SK-N-MC (cell line): ENCODE data around the gene PPP1R1C.

Source experiments
- DNase-seq: peaks from one replicate; pipeline ENCODE4 v3.0.0-alpha.2; 2011; ENCODE audit warnings: low read depth, low spot score
- H3K27ac ChIP-seq: fragments of 200-600 bp; sonication (generic); 2 replicates; pipeline ENCODE4 v1.5.1; 2016; ENCODE audit warnings: mixed run types
- H3K36me3 ChIP-seq: fragments of 200-600 bp; sonication (generic); 2 replicates; pipeline ENCODE4 v1.6.1; 2017; ENCODE audit warnings: antibody characterized with exemption, low read length, mixed read lengths; ENCODE audit not compliant: insufficient read depth
- H3K4me3 ChIP-seq: fragments of 200-600 bp; sonication (generic); 2 replicates; pipeline ENCODE4 v1.5.1; 2016
- H3K9ac ChIP-seq: fragments of 200-600 bp; sonication (generic); 2 replicates; pipeline ENCODE4 v1.8.0; 2017; ENCODE audit warnings: mixed run types, mixed read lengths; ENCODE audit not compliant: insufficient read length
- H3K9me3 ChIP-seq: fragments of 200-600 bp; sonication (generic); 2 replicates; pipeline ENCODE4 v1.6.1; 2017; ENCODE audit warnings: low read depth, mild to moderate bottlenecking, antibody characterized with exemption, low read length, moderate library complexity, mixed read lengths
- EZH2 ChIP-seq: fragments of 200-600 bp; sonication (generic); IDR thresholded peaks from one replicate; pipeline ENCODE4 v1.6.1; 2017; ENCODE audit warnings: antibody characterized with exemption
- FOXP2 ChIP-seq: optimal IDR thresholded peaks from 2 replicates; pipeline ENCODE3; 2011; ENCODE audit warnings: mild to moderate bottlenecking, moderate library complexity; ENCODE audit not compliant: insufficient read depth; ENCODE audit errors: extremely low read length, control extremely low read depth
- POLR2AphosphoS5 ChIP-seq: IDR thresholded peaks from 2 replicates; pipeline ENCODE4 v1.6.1; 2012; ENCODE audit warnings: mild to moderate bottlenecking, low read depth, low read length, borderline replicate concordance

PPP1R1C gene

GRCh38 chr2:182048621-182049020, 63.0 kb downstream of the PPP1R1C start:
- Histone ChIP-seq H3K4me3 (no peak overlapping the region), H3K36me3 (no peaks in the 10 kb centered on the region), H3K27ac (peak overlapping the region; percentile 98), H3K9me3 (no peaks in the 10 kb centered on the region), H3K9ac (no peak overlapping the region)
- TF ChIP-seq FOXP2 (no peak), EZH2 (no peak), POLR2AphosphoS5 (no peak)
- no peak for DNase-seq

GRCh38 chr2:182049372-182050148, 63.9 kb downstream of the PPP1R1C start:
- H3K4me3 ChIP-seq, result peak overlapping the region; percentile 50
- DNase-seq, result no peak
- no peaks in the 10 kb centered on the region for H3K36me3 ChIP-seq
- H3K9ac ChIP-seq, result peak overlapping the region; percentile 5
- peak overlapping the region; percentile 98 for H3K27ac ChIP-seq
- TF ChIP-seq POLR2AphosphoS5 (no peak), FOXP2 (no peak), EZH2 (no peak)
- H3K9me3 ChIP-seq, result no peaks in the 10 kb centered on the region

GRCh38 chr2:182050333-182051135, 64.9 kb downstream of the PPP1R1C start:
- peak overlapping the region; percentile 98 for H3K27ac ChIP-seq
- DNase-seq, result no peak
- no peak for TF ChIP-seq EZH2
- no peak for TF ChIP-seq POLR2AphosphoS5
- TF ChIP-seq FOXP2, result no peak
- peak overlapping the region; percentile 50 for H3K4me3 ChIP-seq
- no peaks in the 10 kb centered on the region for H3K36me3 ChIP-seq
- peak overlapping the region; percentile 5 for H3K9ac ChIP-seq
- 0 out of 2 replicates have a peak, but pooled peaks cover 3% of the 10 kb centered on the region for H3K9me3 ChIP-seq

- no peak overlapping the region for H3K4me3 ChIP-seq
- no peaks in the 10 kb centered on the region for H3K36me3 ChIP-seq
- no peak overlapping the region for H3K27ac ChIP-seq
- DNase-seq, result no peak
- no peak for TF ChIP-seq FOXP2
- no peak for TF ChIP-seq POLR2AphosphoS5
- no peak for TF ChIP-seq EZH2
- no peak overlapping the region for H3K9ac ChIP-seq
- peaks cover 3% of the 10 kb centered on the region; the same call in 1 of the 2 replicates for H3K9me3 ChIP-seq
Observed at GRCh38 chr2:182055993-182056392, 70.3 kb downstream of the PPP1R1C start.

GRCh38 chr2:182057002-182057401, 71.3 kb downstream of the PPP1R1C start:
- H3K27ac ChIP-seq, result no peak overlapping the region
- H3K9me3 ChIP-seq, result peaks cover 3% of the 10 kb centered on the region; the same call in 1 of the 2 replicates
- H3K4me3 ChIP-seq, result no peak overlapping the region
- no peak for DNase-seq
- no peaks in the 10 kb centered on the region for H3K36me3 ChIP-seq
- no peak overlapping the region for H3K9ac ChIP-seq
- TF ChIP-seq EZH2, result no peak
- TF ChIP-seq FOXP2, result no peak
- TF ChIP-seq POLR2AphosphoS5, result no peak

GRCh38 chr2:182058056-182058455, 72.4 kb downstream of the PPP1R1C start:
- no peak overlapping the region for H3K4me3 ChIP-seq
- H3K9me3 ChIP-seq, result peaks cover 3% of the 10 kb centered on the region; the same call in 1 of the 2 replicates
- no peaks in the 10 kb centered on the region for H3K36me3 ChIP-seq
- H3K9ac ChIP-seq, result no peak overlapping the region
- no peak overlapping the region for H3K27ac ChIP-seq
- DNase-seq, result no peak
- TF ChIP-seq EZH2 (no peak), POLR2AphosphoS5 (no peak), FOXP2 (no peak)

- no peak overlapping the region for H3K27ac ChIP-seq
- DNase-seq, result no peak
Observed at GRCh38 chr2:182061739-182062138, 76.1 kb downstream of the PPP1R1C start.

GRCh38 chr2:182062329-182062972, 76.8 kb downstream of the PPP1R1C start:
- Histone ChIP-seq H3K9me3 (no peaks in the 10 kb centered on the region; the same call in 1 of the 2 replicates), H3K4me3 (no peak overlapping the region), H3K27ac (no peak overlapping the region), H3K9ac (no peak overlapping the region), H3K36me3 (no peaks in the 10 kb centered on the region)
- DNase-seq, result no peak
- TF ChIP-seq EZH2, result no peak

More at GRCh38 chr2:182061739-182062138, 76.1 kb downstream of the PPP1R1C start:
- H3K9me3 ChIP-seq, result no peaks in the 10 kb centered on the region; the same call in 1 of the 2 replicates
- TF ChIP-seq POLR2AphosphoS5 (no peak), EZH2 (no peak)
- no peaks in the 10 kb centered on the region for H3K36me3 ChIP-seq
- no peak overlapping the region for H3K9ac ChIP-seq
- no peak overlapping the region for H3K4me3 ChIP-seq
